ENCODE data around the gene GFM1. TPM values are rescaled to one million over a fixed set of nuclear protein-coding genes. Genes with fewer than 3 reads are reported as not detected.

The GFM1 gene
- total RNA-seq, 1 donor from 2014 or later: 44.5 TPM

GRCh38 chr3:158631981-158632380 lies 12.3 kb upstream of the GFM1 start:
- no peaks in the 10 kb centered on the region for H3K36me3 Mint-ChIP-seq
- H3K27me3 Mint-ChIP-seq: peaks cover 4% of the 10 kb centered on the region
- DNase-seq (ENCODE audit: extremely low spot score, unreplicated experiment): no peak
- no peak for TF ChIP-seq CTCF (conservative IDR thresholded peaks at IDR 0.05)
- H3K4me3 Mint-ChIP-seq: no peak overlapping the region
- no peaks in the 10 kb centered on the region for H3K9me3 Mint-ChIP-seq
- no peaks in the 10 kb centered on the region for H3K4me1 Mint-ChIP-seq (ENCODE audit: unreplicated experiment)
- H3K27ac Mint-ChIP-seq: no peak overlapping the region

- Mint-ChIP-seq H3K27ac (no peak overlapping the region), H3K4me3 (no peak overlapping the region), H3K4me1 (ENCODE audit: unreplicated experiment) (peaks cover 8% of the 10 kb centered on the region), H3K36me3 (no peaks in the 10 kb centered on the region), H3K27me3 (no peaks in the 10 kb centered on the region), H3K9me3 (peaks cover 4% of the 10 kb centered on the region)
- TF ChIP-seq CTCF (conservative IDR thresholded peaks at IDR 0.05): no peak
- DNase-seq (ENCODE audit: extremely low spot score, unreplicated experiment): no peak
Measured at GRCh38 chr3:158640646-158641045, 3.7 kb upstream of the GFM1 start.

- DNase-seq (ENCODE audit: extremely low spot score, unreplicated experiment): no peak
- H3K9me3 Mint-ChIP-seq: peaks cover 4% of the 10 kb centered on the region
- H3K27ac Mint-ChIP-seq: no peak overlapping the region
- H3K27me3 Mint-ChIP-seq: no peaks in the 10 kb centered on the region
- H3K4me1 Mint-ChIP-seq (ENCODE audit: unreplicated experiment): peaks cover 8% of the 10 kb centered on the region
- no peak for TF ChIP-seq CTCF (conservative IDR thresholded peaks at IDR 0.05)
- no peak overlapping the region for H3K4me3 Mint-ChIP-seq
- H3K36me3 Mint-ChIP-seq: peaks cover 4% of the 10 kb centered on the region
Measured at GRCh38 chr3:158642005-158642404, 2.3 kb upstream of the GFM1 start.

- H3K27ac Mint-ChIP-seq: no peak overlapping the region
- no peaks in the 10 kb centered on the region for H3K27me3 Mint-ChIP-seq
- DNase-seq (ENCODE audit: extremely low spot score, unreplicated experiment): no peak
- H3K4me1 Mint-ChIP-seq (ENCODE audit: unreplicated experiment): peaks cover 8% of the 10 kb centered on the region
- H3K4me3 Mint-ChIP-seq: no peak overlapping the region
- H3K9me3 Mint-ChIP-seq: peaks cover 4% of the 10 kb centered on the region
- TF ChIP-seq CTCF (conservative IDR thresholded peaks at IDR 0.05): no peak
- peaks cover 4% of the 10 kb centered on the region for H3K36me3 Mint-ChIP-seq
Measured at GRCh38 chr3:158642474-158643210, 1.7 kb upstream of the GFM1 start.

- no peak overlapping the region for H3K4me3 Mint-ChIP-seq
- TF ChIP-seq CTCF (conservative IDR thresholded peaks at IDR 0.05): no peak
- H3K9me3 Mint-ChIP-seq: no peaks in the 10 kb centered on the region
- no peak for DNase-seq (ENCODE audit: extremely low spot score, unreplicated experiment)
- H3K27ac Mint-ChIP-seq: no peak overlapping the region
- H3K4me1 Mint-ChIP-seq (ENCODE audit: unreplicated experiment): peaks cover 4% of the 10 kb centered on the region
- H3K36me3 Mint-ChIP-seq: peaks cover 15% of the 10 kb centered on the region
- H3K27me3 Mint-ChIP-seq: no peaks in the 10 kb centered on the region
Measured at GRCh38 chr3:158649791-158650190, 5.5 kb downstream of the GFM1 start.
